IMR-90 (cell line): ENCODE results near the gene PLXND1. TPM values are rescaled to one million over a fixed set of nuclear protein-coding genes. Genes with fewer than 3 reads are reported as not detected.
"Not testable (repeated sequence)": the region's sequence is repeated elsewhere in the genome, so short reads cannot be mapped to it uniquely, and the experiment has no call there.

ENCODE experiments used
- ATAC-seq: fragments of 200-7000 bp; cut with Tn5 transposase; 2 replicates; pipeline ENCODE4 v1.9.1; 2020; ENCODE audit warnings: low read depth, mild to moderate bottlenecking, moderate library complexity
- BruUV-seq: library from RNA; stranded (reverse); fragments of 400-500 nt; replicated peaks from 2 replicates; lab custom pipeline; 2021; lab: Mats Ljungman, UMichigan
- CTCF ChIA-PET: fragments of 300-600 bp; formaldehyde crosslinking; extraction: SDS; loops from one replicate; lab custom pipeline; 2021; ENCODE audit warnings: antibody characterized with exemption; lab: Yijun Ruan, JAX
- POLR2A ChIA-PET: fragments of 300-600 bp; sonication (Branson Sonifier 250); formaldehyde crosslinking; loops from one replicate; lab custom pipeline; 2022; ENCODE audit warnings: antibody characterized with exemption; ENCODE audit not compliant: unreplicated experiment; lab: Charles Lee
- DNase-seq: peaks from one replicate; pipeline ENCODE4 v3.0.0; 2013
- H2AFZ ChIP-seq: replicated peaks from 2 replicates; pipeline ENCODE3; 2013; ENCODE audit warnings: low read length, mild to moderate bottlenecking; ENCODE audit not compliant: poor library complexity
- H2AK5ac ChIP-seq: 2 replicates; pipeline ENCODE4 v1.6.1; 2013; ENCODE audit warnings: low read depth, low read length, inconsistent platforms
- H2AK9ac ChIP-seq: replicated peaks from 2 replicates; pipeline ENCODE3; 2013; ENCODE audit warnings: mild to moderate bottlenecking, low read depth, low read length, moderate library complexity; ENCODE audit not compliant: poor library complexity
- H2BK120ac ChIP-seq: 2 replicates; pipeline ENCODE4 v1.6.1; 2013; ENCODE audit warnings: low read depth, low read length, inconsistent platforms
- H2BK15ac ChIP-seq: 3 replicates; pipeline ENCODE4 v1.6.1; 2013; ENCODE audit warnings: low read depth, low read length, inconsistent platforms
- H2BK20ac ChIP-seq: 2 replicates; pipeline ENCODE4 v1.6.1; 2013; ENCODE audit warnings: low read depth, mild to moderate bottlenecking, inconsistent platforms, low read length, moderate library complexity
- H2BK5ac ChIP-seq: 2 replicates; pipeline ENCODE4 v1.6.1; 2013; ENCODE audit warnings: mild to moderate bottlenecking, low read depth, low read length, inconsistent platforms; ENCODE audit not compliant: poor library complexity, severe bottlenecking
- H3K14ac ChIP-seq: replicated peaks from 2 replicates; pipeline ENCODE4 v1.6.1; 2013; ENCODE audit warnings: low read depth, low read length, inconsistent platforms
- H3K18ac ChIP-seq: 2 replicates; pipeline ENCODE4 v1.6.1; 2013; ENCODE audit warnings: low read depth, low read length, control low read depth
- H3K23ac ChIP-seq: 2 replicates; pipeline ENCODE4 v1.6.1; 2013; ENCODE audit warnings: low read depth, low read length, inconsistent platforms
- H3K27ac ChIP-seq: 2 replicates; pipeline ENCODE4 v1.5.1; 2013; ENCODE audit warnings: mild to moderate bottlenecking, control low read depth, low read length; ENCODE audit not compliant: insufficient read depth
- H3K27me3 ChIP-seq: 2 replicates; pipeline ENCODE4 v1.6.1; 2013; ENCODE audit warnings: low read length; ENCODE audit not compliant: control insufficient read depth, insufficient read depth
- H3K36me3 ChIP-seq: 2 replicates; pipeline ENCODE4 v1.6.1; 2013; ENCODE audit warnings: low read length, mixed read lengths; ENCODE audit not compliant: control insufficient read depth, insufficient read depth
- H3K4ac ChIP-seq: 2 replicates; pipeline ENCODE4 v1.6.1; 2013; ENCODE audit warnings: low read depth, low read length, inconsistent platforms
- H3K4me1 ChIP-seq: 2 replicates; pipeline ENCODE4 v1.6.1; 2013; ENCODE audit warnings: low read length, mixed read lengths; ENCODE audit not compliant: control insufficient read depth, insufficient read depth
- H3K4me2 ChIP-seq: 2 replicates; pipeline ENCODE4 v1.6.1; 2013; ENCODE audit warnings: low read depth, mild to moderate bottlenecking, control low read depth, low read length, moderate library complexity
- H3K4me3 ChIP-seq: 2 replicates; pipeline ENCODE4 v1.5.1; 2013; ENCODE audit warnings: low read depth, mild to moderate bottlenecking, control low read depth, low read length, moderate library complexity; ENCODE audit not compliant: insufficient read depth
- H3K56ac ChIP-seq: 2 replicates; pipeline ENCODE4 v1.6.1; 2013; ENCODE audit warnings: low read length, inconsistent platforms; ENCODE audit not compliant: insufficient read depth; ENCODE audit errors: extremely low read depth
- H3K79me1 ChIP-seq, 2 experiments: 2 replicates each; pipeline ENCODE4 v1.6.1; 2013; ENCODE audit warnings: low read length in 2 of 2, inconsistent platforms in 1 of 2, low read depth in 1 of 2
- H3K9ac ChIP-seq: 2 replicates; pipeline ENCODE4 v1.6.1; 2013; ENCODE audit warnings: low read depth, low read length, control low read depth
- H3K9me1 ChIP-seq: 2 replicates; pipeline ENCODE4 v1.6.1; 2013; ENCODE audit warnings: low read length, inconsistent platforms; ENCODE audit not compliant: insufficient read depth
- H3K9me3 ChIP-seq: 2 replicates; pipeline ENCODE4 v1.6.1; 2013; ENCODE audit warnings: low read length; ENCODE audit not compliant: control insufficient read depth, insufficient read depth
- H4K20me1 ChIP-seq: 2 replicates; pipeline ENCODE4 v1.6.1; 2013; ENCODE audit warnings: low read length, inconsistent platforms; ENCODE audit not compliant: insufficient read depth
- H4K5ac ChIP-seq: 2 replicates; pipeline ENCODE4 v1.6.1; 2013; ENCODE audit warnings: mild to moderate bottlenecking, low read depth, low read length, control low read depth
- H4K8ac ChIP-seq, 2 experiments: 2 replicates each; pipeline ENCODE4 v1.6.1; 2013; ENCODE audit warnings: low read depth in 2 of 2, low read length in 2 of 2, control low read depth in 1 of 2, inconsistent platforms in 1 of 2
- H4K91ac ChIP-seq: 2 replicates; pipeline ENCODE4 v1.6.1; 2013; ENCODE audit warnings: low read depth, low read length, inconsistent platforms; ENCODE audit not compliant: insufficient read depth
- WGBS, 2 experiments: methylation state at CpG; one replicate each; pipeline versions ENCODE4 v1.1.5 to v1.1.7; 2013; ENCODE audit warnings: missing lambda C conversion rate in 2 of 2; ENCODE audit not compliant: insufficient read length in 1 of 2; ENCODE audit errors: extremely low coverage in 2 of 2; 5-methylcytosine and 5-hydroxymethylcytosine counted together
- dilution Hi-C: fragments of 300-500 bp; cut with HindIII; formaldehyde crosslinking; loops from one replicate; pipeline ENCODE4 v1.14.3; 2018; ENCODE audit warnings: low sequenced_read_pairs; ENCODE audit not compliant: unreplicated experiment
- in situ Hi-C: fragments of 300-500 bp; cut with MboI; formaldehyde crosslinking; loops from 3 replicates; pipeline ENCODE4 v1.14.3; 2019; ENCODE audit warnings: low sequenced_read_pairs, inconsistent platforms, mixed read lengths
- intact Hi-C: fragments of 100-400 bp; cut with micrococcal nuclease; formaldehyde crosslinking; loops from 2 replicates; pipeline ENCODE4 v1.10.0; 2022
- polyA plus RNA-seq, 3 experiments: library from polyadenylated mRNA; depleted of rRNA; stranded (reverse); fragments of >200 nt; gene quantifications; 2 replicates each; pipeline ENCODE4 v1.2.3, GENCODE V29; 2012; ENCODE audit warnings: low replicate concordance in 1 of 3
- total RNA-seq: library from RNA; depleted of rRNA; stranded (reverse); fragments of >200 nt; gene quantifications from 2 replicates; pipeline ENCODE4 v1.2.3, GENCODE V29; 2012

Gene PLXND1
- total and polyA plus RNA-seq, 2 of the 4 experiments (the other 2 are of a cell fraction): 19.2 to 67.1 TPM

- H2BK120ac ChIP-seq, dilution Hi-C loops, in situ Hi-C loops, H2BK5ac ChIP-seq, H4K5ac ChIP-seq, H3K18ac ChIP-seq, H2BK20ac ChIP-seq, H3K4me3 ChIP-seq, H3K4me2 ChIP-seq, DNase-seq, BruUV-seq, POLR2A ChIA-PET, H3K14ac ChIP-seq, H3K9me1 ChIP-seq, H4K20me1 ChIP-seq, H2AK9ac ChIP-seq, H2BK15ac ChIP-seq, H3K27ac ChIP-seq, ATAC-seq, H4K8ac ChIP-seq, H2AFZ ChIP-seq, H3K4ac ChIP-seq, H3K9ac ChIP-seq, intact Hi-C loops, CTCF ChIA-PET, H4K91ac ChIP-seq, H3K9me3 ChIP-seq, H3K79me1 ChIP-seq, H3K56ac ChIP-seq, H3K23ac ChIP-seq, H2AK5ac ChIP-seq, H3K27me3 ChIP-seq, H3K4me1 ChIP-seq: not testable (repeated sequence)
- WGBS, 2 experiments: 100% methylated on average over 2 of the region's 25 CpGs; no CpG with 5 or more reads in 1 of the 2 experiments
- peaks cover 22% of the 10 kb centered on the region; the same call in 1 of the 2 replicates for H3K36me3 ChIP-seq
These were observed 91.2 kb downstream of the PLXND1 start for GRCh38 chr3:129515108-129515820.
